Measurements from ENCODE around the gene DAW1. TPM values are rescaled to one million over a fixed set of nuclear protein-coding genes. Genes with fewer than 3 reads are reported as not detected.
A peak's percentile ranks its signal among the peaks of the same experiment; 100 is the strongest.
"Not testable (repeated sequence)": the region's sequence is repeated elsewhere in the genome, so short reads cannot be mapped to it uniquely, and the experiment has no call there.

The DAW1 gene
- total RNA-seq, 1 donor from 2014 or later, result not detected

DNA sequence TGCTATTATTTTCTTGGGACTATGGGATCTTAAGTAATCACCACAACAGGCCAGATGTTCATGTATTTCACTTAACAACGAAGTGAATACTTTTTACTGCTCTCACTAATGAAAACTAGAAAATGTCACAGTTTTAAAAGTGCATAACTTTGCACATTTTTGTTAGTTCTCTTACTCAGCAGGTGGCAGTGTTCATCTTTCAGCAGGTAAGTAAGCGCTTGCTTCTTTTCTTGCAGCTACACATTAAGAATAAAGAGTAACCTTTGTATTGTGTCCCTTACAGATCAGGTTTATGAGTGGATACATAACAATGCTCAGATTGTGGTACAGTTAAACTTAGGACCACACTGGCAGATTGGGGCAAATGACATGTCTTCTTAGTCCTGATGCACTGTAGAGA is 61.0 kb downstream of the DAW1 start:
- Histone ChIP-seq H3K36me3 (ENCODE audit: control insufficient read depth, insufficient read depth, low read length) (no peaks in the 10 kb centered on the region), H3K27me3 (ENCODE audit: control insufficient read depth, insufficient read depth, low read length) (no peaks in the 10 kb centered on the region), H3K4me3 (ENCODE audit: low read depth, low read length) (no peak overlapping the region)
- no peak for DNase-seq (ENCODE audit: low read depth)
- TF ChIP-seq, protein P1, sequence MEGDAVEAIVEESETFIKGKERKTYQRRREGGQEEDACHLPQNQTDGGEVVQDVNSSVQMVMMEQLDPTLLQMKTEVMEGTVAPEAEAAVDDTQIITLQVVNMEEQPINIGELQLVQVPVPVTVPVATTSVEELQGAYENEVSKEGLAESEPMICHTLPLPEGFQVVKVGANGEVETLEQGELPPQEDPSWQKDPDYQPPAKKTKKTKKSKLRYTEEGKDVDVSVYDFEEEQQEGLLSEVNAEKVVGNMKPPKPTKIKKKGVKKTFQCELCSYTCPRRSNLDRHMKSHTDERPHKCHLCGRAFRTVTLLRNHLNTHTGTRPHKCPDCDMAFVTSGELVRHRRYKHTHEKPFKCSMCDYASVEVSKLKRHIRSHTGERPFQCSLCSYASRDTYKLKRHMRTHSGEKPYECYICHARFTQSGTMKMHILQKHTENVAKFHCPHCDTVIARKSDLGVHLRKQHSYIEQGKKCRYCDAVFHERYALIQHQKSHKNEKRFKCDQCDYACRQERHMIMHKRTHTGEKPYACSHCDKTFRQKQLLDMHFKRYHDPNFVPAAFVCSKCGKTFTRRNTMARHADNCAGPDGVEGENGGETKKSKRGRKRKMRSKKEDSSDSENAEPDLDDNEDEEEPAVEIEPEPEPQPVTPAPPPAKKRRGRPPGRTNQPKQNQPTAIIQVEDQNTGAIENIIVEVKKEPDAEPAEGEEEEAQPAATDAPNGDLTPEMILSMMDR (IDR thresholded peaks at IDR 0.05; ENCODE audit: insufficient read depth, low read length, poor library complexity, severe bottlenecking), result peak; percentile 7

DNA sequence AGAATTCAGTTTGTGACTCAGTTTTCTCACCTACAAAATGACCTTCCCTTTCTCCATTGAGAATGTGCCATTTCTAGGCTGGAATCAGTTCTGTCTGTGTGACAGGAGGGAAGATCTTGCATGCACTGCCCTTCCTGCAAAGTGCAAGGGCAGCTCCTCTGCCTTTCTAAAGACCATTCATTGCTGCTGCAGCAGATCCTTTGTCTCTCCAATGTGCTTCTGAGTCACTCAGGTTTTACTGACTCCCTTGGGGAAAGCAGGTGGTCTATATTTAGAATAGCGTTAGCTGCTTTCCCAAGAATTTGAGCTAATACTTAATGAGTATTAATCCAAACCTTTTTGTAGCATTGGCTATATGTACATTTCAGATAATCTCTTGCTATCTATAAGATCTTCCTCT is 62.5 kb downstream of the DAW1 start:
- TF ChIP-seq, protein P1 (IDR thresholded peaks at IDR 0.05; ENCODE audit: insufficient read depth, low read length, poor library complexity, severe bottlenecking), result no peak
- no peaks in the 10 kb centered on the region for H3K36me3 ChIP-seq (ENCODE audit: control insufficient read depth, insufficient read depth, low read length)

DNA sequence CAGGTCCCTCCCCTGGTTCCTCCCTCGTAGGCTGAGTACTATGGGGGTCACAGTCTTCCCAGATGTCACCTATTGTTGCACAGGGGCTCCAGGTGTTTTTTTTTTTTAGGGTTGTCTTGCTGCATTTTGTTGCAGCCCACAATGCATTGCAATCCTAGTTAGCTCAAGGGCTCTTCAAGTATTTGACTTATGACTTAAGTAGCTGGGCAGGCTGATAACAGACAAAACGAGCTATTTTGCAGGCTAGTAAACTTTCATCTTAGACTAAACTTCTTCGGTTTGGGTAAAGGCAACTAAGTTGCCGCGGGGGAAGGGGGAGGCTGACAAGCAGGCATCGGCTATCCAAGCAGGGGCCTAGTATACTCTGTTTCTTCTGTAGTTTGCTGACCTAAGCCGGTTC is 64.8 kb downstream of the DAW1 start:
- H3K4me3 ChIP-seq (ENCODE audit: low read depth, low read length), result not testable (repeated sequence)

More for the DNA sequence above, 62.5 kb downstream of the DAW1 start:
- Histone ChIP-seq H3K27me3 (ENCODE audit: control insufficient read depth, insufficient read depth, low read length) (no peaks in the 10 kb centered on the region), H3K4me3 (ENCODE audit: low read depth, low read length) (no peak overlapping the region)
- no peak for DNase-seq (ENCODE audit: low read depth)

DNA sequence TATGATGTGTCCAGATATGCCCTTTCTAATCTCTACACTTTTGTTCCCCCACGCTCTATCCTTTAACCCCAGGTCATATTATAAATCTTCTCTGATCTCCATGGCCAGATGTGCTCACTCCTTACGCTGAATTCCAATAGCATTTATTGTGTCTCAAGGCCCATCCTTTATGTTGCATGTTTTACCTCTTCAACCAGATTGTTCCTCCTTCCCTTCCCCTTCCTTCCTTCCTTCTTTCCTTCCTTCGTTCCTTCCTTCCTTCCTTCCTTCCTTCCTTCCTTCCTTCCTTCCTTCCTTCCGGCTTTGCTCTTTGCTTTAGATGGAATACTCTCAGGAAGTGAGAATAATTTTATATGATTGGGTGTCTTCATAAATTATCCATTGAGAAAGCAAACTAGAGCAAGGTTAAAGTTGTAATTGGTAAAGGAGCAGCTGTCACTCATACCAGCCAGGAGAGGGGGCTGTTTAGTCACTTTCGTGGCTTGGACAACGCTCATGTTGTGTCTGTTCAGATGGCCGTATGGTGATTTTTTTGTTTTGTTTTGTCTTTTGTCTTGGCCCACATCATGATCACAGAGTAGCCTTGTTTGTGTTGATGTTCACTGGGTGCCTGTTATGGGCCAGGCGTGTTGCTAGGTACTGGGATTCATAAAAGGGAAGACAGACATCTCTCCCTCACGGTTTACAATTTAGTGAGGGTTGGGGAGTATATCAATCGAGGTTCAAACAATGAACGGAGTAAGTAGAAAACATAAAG is 68.0 kb downstream of the DAW1 start:
- TF ChIP-seq, protein P1 (IDR thresholded peaks at IDR 0.05; ENCODE audit: insufficient read depth, low read length, poor library complexity, severe bottlenecking), result peak; percentile 50
- Histone ChIP-seq H3K4me3 (ENCODE audit: low read depth, low read length) (no peak overlapping the region), H3K27me3 (ENCODE audit: control insufficient read depth, insufficient read depth, low read length) (no peaks in the 10 kb centered on the region), H3K36me3 (ENCODE audit: control insufficient read depth, insufficient read depth, low read length) (no peaks in the 10 kb centered on the region)
- no peak for DNase-seq (ENCODE audit: low read depth)

More for the DNA sequence above, 64.8 kb downstream of the DAW1 start:
- DNase-seq (ENCODE audit: low read depth); H3K27me3 ChIP-seq (ENCODE audit: control insufficient read depth, insufficient read depth, low read length); H3K36me3 ChIP-seq (ENCODE audit: control insufficient read depth, insufficient read depth, low read length): not testable (repeated sequence)

DNA sequence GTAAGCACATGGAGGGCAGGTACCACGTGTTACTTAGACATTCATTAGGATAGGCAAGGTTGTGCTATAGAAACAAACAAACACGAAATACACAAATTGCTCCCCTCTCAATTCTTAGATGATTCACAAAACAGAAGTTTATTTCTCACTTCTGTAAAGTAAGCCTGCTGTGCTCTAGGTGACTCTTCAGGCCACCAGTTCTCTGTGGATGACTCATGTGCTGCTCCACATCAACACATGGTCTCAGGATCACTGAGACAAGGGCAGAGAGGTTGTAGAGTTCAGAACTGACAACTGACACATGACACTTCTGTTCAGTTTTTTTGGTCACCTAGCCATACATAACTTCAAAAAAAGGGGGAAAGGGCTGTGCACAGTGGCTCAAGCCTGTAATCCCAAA is 70.6 kb downstream of the DAW1 start:
- no peak for DNase-seq (ENCODE audit: low read depth)
- TF ChIP-seq, protein P1 (IDR thresholded peaks at IDR 0.05; ENCODE audit: insufficient read depth, low read length, poor library complexity, severe bottlenecking), result no peak
- H3K36me3 ChIP-seq (ENCODE audit: control insufficient read depth, insufficient read depth, low read length), result no peaks in the 10 kb centered on the region
- no peak overlapping the region for H3K4me3 ChIP-seq (ENCODE audit: low read depth, low read length)
- H3K27me3 ChIP-seq (ENCODE audit: control insufficient read depth, insufficient read depth, low read length), result no peaks in the 10 kb centered on the region

DNA sequence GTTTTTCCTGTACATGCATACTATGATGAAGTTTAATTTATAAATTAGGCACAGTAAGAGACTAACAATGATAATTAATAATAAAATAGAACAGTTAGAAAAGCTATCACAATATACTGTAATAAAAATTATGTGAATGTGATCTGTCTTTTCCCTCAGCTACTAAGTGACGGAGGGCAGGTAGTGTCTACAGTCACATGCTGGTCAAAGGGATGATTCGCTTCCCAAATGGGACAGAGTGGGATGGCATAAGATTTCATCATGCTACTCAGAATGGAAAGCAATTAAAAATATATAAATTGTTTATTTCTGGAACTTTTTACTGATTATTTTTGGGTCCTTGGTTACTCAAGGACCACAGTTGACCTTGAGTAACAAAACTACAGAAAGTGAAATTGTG is 71.5 kb downstream of the DAW1 start:
- Histone ChIP-seq H3K4me3 (ENCODE audit: low read depth, low read length) (no peak overlapping the region), H3K36me3 (ENCODE audit: control insufficient read depth, insufficient read depth, low read length) (no peaks in the 10 kb centered on the region), H3K27me3 (ENCODE audit: control insufficient read depth, insufficient read depth, low read length) (no peaks in the 10 kb centered on the region)
- TF ChIP-seq, protein P1 (IDR thresholded peaks at IDR 0.05; ENCODE audit: insufficient read depth, low read length, poor library complexity, severe bottlenecking), result no peak
- no peak for DNase-seq (ENCODE audit: low read depth)

Measured in kidney epithelial cell (primary cell).